ENCODE data around the gene ADGRL1. TPM values are rescaled to one million over a fixed set of nuclear protein-coding genes. Genes with fewer than 3 reads are reported as not detected.
"Not testable (repeated sequence)": the region's sequence is repeated elsewhere in the genome, so short reads cannot be mapped to it uniquely, and the experiment has no call there.

The ADGRL1 gene
- total and polyA plus RNA-seq, 4 experiments from 2014 or later, result 0.55 to 22.0 (median 10.3) TPM

DNA sequence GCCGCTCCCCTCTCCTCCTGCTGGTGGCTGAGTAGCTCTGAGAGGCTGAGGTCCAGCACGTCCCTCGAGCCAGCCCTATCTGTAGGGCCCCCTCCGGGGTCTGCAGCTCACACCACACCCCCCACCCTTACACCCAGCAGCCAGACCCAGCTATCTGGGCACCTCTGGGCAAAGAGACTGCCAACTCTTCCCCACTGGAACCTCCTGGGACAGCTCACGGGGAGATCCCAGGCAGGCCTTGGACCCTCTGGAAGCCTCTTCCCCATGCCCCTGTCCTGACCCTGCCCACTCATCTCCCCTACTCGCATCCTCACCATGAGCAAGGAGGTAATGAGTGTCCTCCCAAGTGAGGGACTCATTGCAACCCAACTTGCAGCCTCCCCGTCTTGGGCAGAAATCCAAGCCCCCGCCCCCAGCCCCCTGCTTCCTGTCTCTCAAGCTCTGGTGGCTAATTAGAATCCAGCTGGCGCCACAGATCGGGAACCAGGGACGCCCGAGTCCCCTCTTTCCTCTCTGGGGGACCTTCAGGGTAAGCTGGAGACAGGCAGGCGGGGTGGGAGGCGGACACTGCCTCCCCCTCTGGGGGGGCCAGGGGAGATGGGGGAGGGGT, 22.1 kb downstream of the ADGRL1 start:
- Mint-ChIP-seq H3K4me3 (no peak overlapping the region), H3K27ac (no peak overlapping the region), H3K27me3 (no peaks in the 10 kb centered on the region), H3K36me3 (no peaks in the 10 kb centered on the region), H3K9me3 (peaks cover 0 to 2% (median 0%) of the 10 kb centered on the region in 8 donors), H3K4me1 (no peaks in the 10 kb centered on the region)
- intact Hi-C loops (cut with micrococcal nuclease), result no loop called here
- POLR2A ChIA-PET (ENCODE audit: partially characterized antibody), result no interaction called here
- no peak overlapping the region for H3K4me3 ChIP-seq (ENCODE audit: low read length in 2 of 2)
- DNase-seq, result no peak
- CTCF ChIA-PET (ENCODE audit: partially characterized antibody), result interaction anchor here (0.6 to 1.4 kb wide), 5 partner anchors 10 to 38 kb away, joined by 3 to 4 read pairs (median 4); no protein-coding TSS in a partner anchor
- no peaks in the 10 kb centered on the region for H3K36me3 ChIP-seq (ENCODE audit: insufficient read depth, low read length)
- no peaks in the 10 kb centered on the region for H3K4me1 ChIP-seq (ENCODE audit: insufficient read depth, low read length)
- no peak overlapping the region for H3K27ac ChIP-seq (ENCODE audit: low read depth, low read length)
- no peaks in the 10 kb centered on the region for H3K9me3 ChIP-seq (ENCODE audit: control insufficient read depth in 1 of 2, low read length in 2 of 2)
- no peaks in the 10 kb centered on the region for H3K27me3 ChIP-seq (ENCODE audit: insufficient read depth, low read length)

DNA sequence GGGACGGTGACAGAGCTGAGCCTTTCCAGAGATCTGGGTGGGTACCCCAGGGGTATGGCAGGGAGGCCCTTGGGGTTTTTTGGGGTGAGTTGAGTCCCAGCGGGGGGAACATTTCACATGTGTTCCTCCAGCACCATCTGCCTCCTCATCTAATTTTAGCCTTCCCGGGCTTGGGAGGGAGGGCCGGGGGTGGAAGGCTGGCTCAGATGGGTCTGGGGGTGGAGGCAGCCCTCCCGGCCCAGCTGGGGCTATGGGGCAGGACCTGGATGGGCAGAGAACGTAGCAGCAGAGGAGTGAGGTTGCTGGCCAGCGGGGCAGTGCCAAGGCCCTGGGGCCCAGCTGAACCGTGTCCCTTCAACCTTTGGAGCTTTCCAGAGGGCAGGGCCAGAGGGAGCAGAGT, 23.5 kb downstream of the ADGRL1 start:
- CTCF ChIA-PET (ENCODE audit: partially characterized antibody), result interaction anchor here (1.4 kb wide), 1 partner anchor 18 kb away, joined by 4 read pairs; no protein-coding TSS in a partner anchor

DNA sequence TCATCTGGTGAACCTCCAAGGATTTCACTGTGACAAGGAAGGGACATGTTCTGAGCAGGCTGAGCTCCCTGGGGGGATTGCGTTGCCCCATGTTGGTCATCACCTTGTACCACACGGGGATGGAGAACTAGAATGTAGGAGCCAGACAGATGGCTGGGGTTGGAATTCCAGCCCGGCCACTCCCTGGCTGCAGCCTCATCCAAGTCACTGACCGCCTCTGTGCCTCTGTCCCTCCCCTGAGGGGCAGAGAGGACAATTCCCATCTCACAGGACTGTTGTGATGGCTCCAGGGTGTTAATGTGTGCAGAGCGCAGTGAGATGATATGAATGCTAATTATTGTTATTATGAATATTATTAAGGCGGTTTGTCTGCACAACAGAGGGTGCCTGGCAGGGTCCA, 24.1 kb downstream of the ADGRL1 start:
- intact Hi-C loops (cut with micrococcal nuclease), result no loop called here
- CTCF ChIA-PET (ENCODE audit: partially characterized antibody), result no interaction called here
- no peak overlapping the region for H3K27ac Mint-ChIP-seq
- Histone ChIP-seq H3K36me3 (ENCODE audit: insufficient read depth, low read length) (no peaks in the 10 kb centered on the region), H3K4me3 (ENCODE audit: low read length in 2 of 2) (no peak overlapping the region), H3K27ac (ENCODE audit: low read depth, low read length) (no peak overlapping the region), H3K4me1 (ENCODE audit: insufficient read depth, low read length) (no peaks in the 10 kb centered on the region), H3K9me3 (ENCODE audit: control insufficient read depth in 1 of 2, low read length in 2 of 2) (no peaks in the 10 kb centered on the region), H3K27me3 (ENCODE audit: insufficient read depth, low read length) (no peaks in the 10 kb centered on the region)
- DNase-seq, result no peak
- H3K4me1 Mint-ChIP-seq, result no peaks in the 10 kb centered on the region
- peaks cover 0 to 4% of the 10 kb centered on the region in 2 donors for H3K36me3 Mint-ChIP-seq
- H3K9me3 Mint-ChIP-seq, result peaks cover 0 to 3% (median 0%) of the 10 kb centered on the region in 8 donors
- POLR2A ChIA-PET (ENCODE audit: partially characterized antibody), result no interaction called here
- no peaks in the 10 kb centered on the region for H3K27me3 Mint-ChIP-seq
- H3K4me3 Mint-ChIP-seq, result no peak overlapping the region

More for the DNA sequence above, 23.5 kb downstream of the ADGRL1 start:
- no peaks in the 10 kb centered on the region for H3K27me3 ChIP-seq (ENCODE audit: insufficient read depth, low read length)
- no peak overlapping the region for H3K27ac ChIP-seq (ENCODE audit: low read depth, low read length)
- Mint-ChIP-seq H3K27me3 (no peaks in the 10 kb centered on the region), H3K27ac (no peak overlapping the region), H3K4me1 (no peaks in the 10 kb centered on the region), H3K4me3 (no peak overlapping the region), H3K36me3 (no peaks in the 10 kb centered on the region), H3K9me3 (peaks cover 0 to 3% (median 0%) of the 10 kb centered on the region in 8 donors)
- H3K9me3 ChIP-seq (ENCODE audit: control insufficient read depth in 1 of 2, low read length in 2 of 2), result no peaks in the 10 kb centered on the region
- no peak overlapping the region for H3K4me3 ChIP-seq (ENCODE audit: low read length in 2 of 2)
- no peaks in the 10 kb centered on the region for H3K4me1 ChIP-seq (ENCODE audit: insufficient read depth, low read length)
- POLR2A ChIA-PET (ENCODE audit: partially characterized antibody), result no interaction called here
- DNase-seq, result no peak
- H3K36me3 ChIP-seq (ENCODE audit: insufficient read depth, low read length), result no peaks in the 10 kb centered on the region
- intact Hi-C loops (cut with micrococcal nuclease), result no loop called here

DNA sequence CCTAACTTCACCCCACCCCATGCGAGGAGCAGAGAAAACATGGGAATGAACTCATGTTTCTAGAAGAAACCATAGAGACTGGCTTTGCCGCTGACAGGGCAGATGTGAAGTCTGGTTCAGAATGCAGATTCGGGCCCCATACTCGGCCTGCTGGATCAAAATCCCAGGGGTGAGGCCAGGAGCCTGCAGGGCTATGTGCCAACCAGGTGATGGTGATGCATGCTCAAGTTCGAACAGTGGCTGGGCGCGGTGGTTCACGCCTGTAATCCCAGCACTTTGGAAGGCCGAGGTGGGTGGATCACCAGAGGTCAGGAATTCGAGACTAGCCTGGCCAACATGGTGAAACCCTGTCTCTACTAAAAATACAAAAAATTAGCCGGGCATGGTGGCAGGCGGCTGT, 24.8 kb downstream of the ADGRL1 start:
- H3K27ac Mint-ChIP-seq; H3K4me1 ChIP-seq (ENCODE audit: insufficient read depth, low read length); DNase-seq; H3K36me3 ChIP-seq (ENCODE audit: insufficient read depth, low read length); H3K27ac ChIP-seq (ENCODE audit: low read depth, low read length); H3K9me3 Mint-ChIP-seq; H3K27me3 Mint-ChIP-seq; H3K27me3 ChIP-seq (ENCODE audit: insufficient read depth, low read length); POLR2A ChIA-PET (ENCODE audit: partially characterized antibody); H3K4me3 ChIP-seq (ENCODE audit: low read length in 2 of 2); H3K4me3 Mint-ChIP-seq; CTCF ChIA-PET (ENCODE audit: partially characterized antibody); intact Hi-C loops (cut with micrococcal nuclease); H3K4me1 Mint-ChIP-seq; H3K9me3 ChIP-seq (ENCODE audit: control insufficient read depth in 1 of 2, low read length in 2 of 2); H3K36me3 Mint-ChIP-seq: not testable (repeated sequence)

DNA sequence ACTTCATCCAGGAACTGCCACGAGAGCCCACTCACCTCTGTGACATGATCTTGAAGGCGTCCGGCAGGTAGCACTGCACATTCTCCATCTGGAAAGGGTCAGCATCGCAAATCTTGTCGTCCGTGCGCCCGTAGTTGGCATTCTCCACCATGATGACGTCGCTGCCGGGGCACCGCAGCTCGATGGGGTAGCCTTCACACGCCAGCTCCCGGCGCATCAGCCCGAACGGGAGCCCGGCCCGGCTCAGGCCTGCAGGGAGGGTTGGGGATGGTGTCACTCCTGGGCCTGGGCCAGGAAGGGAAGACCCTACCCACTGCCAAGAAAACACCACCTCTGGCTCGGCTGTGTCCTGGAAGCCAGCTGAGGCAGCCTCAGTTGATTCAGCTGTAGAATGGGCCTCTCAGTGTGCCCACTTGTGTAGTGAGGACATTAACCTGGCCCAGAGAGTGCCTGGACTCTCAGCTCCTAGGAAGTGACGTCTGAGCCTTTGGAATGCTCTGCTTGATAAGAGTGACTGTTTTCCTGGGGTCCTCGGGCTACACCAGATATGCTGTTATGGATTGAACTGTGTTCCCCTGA, 28.4 kb downstream of the ADGRL1 start:
- Histone ChIP-seq H3K27ac (ENCODE audit: low read depth, low read length) (no peak overlapping the region), H3K9me3 (ENCODE audit: control insufficient read depth in 1 of 2, low read length in 2 of 2) (no peaks in the 10 kb centered on the region), H3K36me3 (ENCODE audit: insufficient read depth, low read length) (no peaks in the 10 kb centered on the region), H3K4me1 (ENCODE audit: insufficient read depth, low read length) (no peaks in the 10 kb centered on the region), H3K4me3 (ENCODE audit: low read length in 2 of 2) (no peak overlapping the region), H3K27me3 (ENCODE audit: insufficient read depth, low read length) (no peaks in the 10 kb centered on the region)
- H3K9me3 Mint-ChIP-seq, result peaks cover 0 to 3% (median 0%) of the 10 kb centered on the region in 8 donors
- peaks cover 5 to 15% of the 10 kb centered on the region in 2 donors for H3K36me3 Mint-ChIP-seq
- peaks cover 6 to 9% (median 6%) of the 10 kb centered on the region in 4 donors for H3K4me1 Mint-ChIP-seq
- CTCF ChIA-PET (ENCODE audit: partially characterized antibody), result interaction anchor here (1.9 kb wide), 1 partner anchor 29 kb away, joined by 4 read pairs; no protein-coding TSS in a partner anchor
- intact Hi-C loops (cut with micrococcal nuclease), result no loop called here
- DNase-seq, result no peak
- H3K27ac Mint-ChIP-seq, result no peak overlapping the region
- H3K27me3 Mint-ChIP-seq, result no peaks in the 10 kb centered on the region
- H3K4me3 Mint-ChIP-seq, result no peak overlapping the region
- POLR2A ChIA-PET (ENCODE audit: partially characterized antibody), result no interaction called here

DNA sequence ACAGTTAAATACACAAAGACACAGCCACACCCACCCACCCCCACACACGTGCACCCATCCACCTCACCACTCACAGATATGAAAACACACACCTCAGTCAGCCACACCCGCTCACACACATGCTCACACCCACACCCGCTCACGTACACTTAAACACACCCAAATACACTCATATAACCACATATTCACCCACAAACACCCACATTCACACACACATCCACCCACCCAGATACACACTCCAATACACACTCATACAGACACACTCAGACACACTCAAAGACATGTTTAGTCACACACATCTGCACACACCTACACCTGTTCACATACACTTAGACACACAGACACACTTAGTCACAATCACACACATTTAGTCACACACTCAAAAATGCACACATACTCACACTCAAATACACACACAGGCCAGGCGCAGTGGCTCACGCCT, 30.6 kb downstream of the ADGRL1 start:
- POLR2A ChIA-PET (ENCODE audit: partially characterized antibody), result interaction anchor here (0.6 kb wide), 1 partner anchor 291 kb away, joined by 3 read pairs; no protein-coding TSS in a partner anchor
- no peaks in the 10 kb centered on the region for H3K27me3 ChIP-seq (ENCODE audit: insufficient read depth, low read length)
- H3K27ac ChIP-seq (ENCODE audit: low read depth, low read length), result no peak overlapping the region
- DNase-seq, result no peak
- no peaks in the 10 kb centered on the region for H3K9me3 ChIP-seq (ENCODE audit: control insufficient read depth in 1 of 2, low read length in 2 of 2)
- peak overlapping the region in 5 of 7 donors; percentile 29 to 97 (median 78) for H3K27ac Mint-ChIP-seq
- H3K4me1 Mint-ChIP-seq, result peaks cover 6 to 9% (median 7%) of the 10 kb centered on the region in 4 donors
- intact Hi-C loops (cut with micrococcal nuclease), result no loop called here
- H3K4me3 ChIP-seq (ENCODE audit: low read length in 2 of 2), result no peak overlapping the region
- no peaks in the 10 kb centered on the region for H3K4me1 ChIP-seq (ENCODE audit: insufficient read depth, low read length)
- CTCF ChIA-PET (ENCODE audit: partially characterized antibody), result interaction anchor here (0.6 kb wide), 1 partner anchor 231 kb away, joined by 3 read pairs; no protein-coding TSS in a partner anchor
- H3K36me3 Mint-ChIP-seq, result peaks cover 16 to 21% of the 10 kb centered on the region in 2 donors
- no peaks in the 10 kb centered on the region for H3K27me3 Mint-ChIP-seq
- peaks cover 7% of the 10 kb centered on the region for H3K36me3 ChIP-seq (ENCODE audit: insufficient read depth, low read length)
- H3K4me3 Mint-ChIP-seq, result peak overlapping the region in 1 of 8 donors; percentile 3
- peaks cover 0 to 2% (median 0%) of the 10 kb centered on the region in 8 donors for H3K9me3 Mint-ChIP-seq

DNA sequence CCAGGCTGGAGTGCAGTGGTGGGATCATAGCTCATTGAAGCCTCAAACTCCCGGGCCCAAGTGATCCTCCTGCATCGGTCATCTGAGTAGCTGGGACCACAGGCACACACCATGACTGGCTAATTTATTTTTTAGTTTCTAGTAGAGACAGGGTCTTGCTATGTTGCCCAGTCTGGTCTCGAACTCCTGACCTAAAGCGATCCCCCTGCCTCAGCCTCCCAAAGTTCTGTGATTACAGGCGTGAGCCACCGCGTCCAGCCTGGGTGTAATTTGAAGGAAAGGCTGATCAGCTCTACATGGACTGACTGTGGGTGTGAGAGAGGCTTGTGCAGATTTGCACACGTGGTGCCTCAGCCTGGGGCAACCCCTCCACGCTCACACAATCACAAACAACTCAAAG, 31.1 kb downstream of the ADGRL1 start:
- intact Hi-C loops (cut with micrococcal nuclease), result no loop called here
- POLR2A ChIA-PET (ENCODE audit: partially characterized antibody), result interaction anchor here (0.6 kb wide), 1 partner anchor 291 kb away, joined by 3 read pairs; no protein-coding TSS in a partner anchor
- H3K36me3 ChIP-seq (ENCODE audit: insufficient read depth, low read length), result peaks cover 7% of the 10 kb centered on the region
- no peak overlapping the region for H3K27ac ChIP-seq (ENCODE audit: low read depth, low read length)
- no peak overlapping the region for H3K4me3 ChIP-seq (ENCODE audit: low read length in 2 of 2)
- H3K4me1 Mint-ChIP-seq, result peaks cover 6 to 9% (median 7%) of the 10 kb centered on the region in 4 donors
- H3K4me3 Mint-ChIP-seq, result no peak overlapping the region
- peak overlapping the region in 1 of 7 donors; percentile 97 for H3K27ac Mint-ChIP-seq
- H3K27me3 Mint-ChIP-seq, result no peaks in the 10 kb centered on the region
- no peaks in the 10 kb centered on the region for H3K4me1 ChIP-seq (ENCODE audit: insufficient read depth, low read length)
- no peaks in the 10 kb centered on the region for H3K9me3 ChIP-seq (ENCODE audit: control insufficient read depth in 1 of 2, low read length in 2 of 2)
- DNase-seq, result no peak
- H3K36me3 Mint-ChIP-seq, result peaks cover 20 to 26% of the 10 kb centered on the region in 2 donors
- peaks cover 0 to 2% (median 0%) of the 10 kb centered on the region in 8 donors for H3K9me3 Mint-ChIP-seq
- CTCF ChIA-PET (ENCODE audit: partially characterized antibody), result no interaction called here
- H3K27me3 ChIP-seq (ENCODE audit: insufficient read depth, low read length), result no peaks in the 10 kb centered on the region
